GM12878 (cell line): ENCODE data around the gene STT3B.
"Not testable (repeated sequence)": the region's sequence is repeated elsewhere in the genome, so short reads cannot be mapped to it uniquely, and the experiment has no call there.

Source experiments
- ESRRA ChIP-seq: IDR thresholded peaks from 2 replicates; pipeline ENCODE4 v1.6.1; 2012; ENCODE audit warnings: mild to moderate bottlenecking, low read length, improper control_type of control experiment
- RBBP5 ChIP-seq: fragments of 200-600 bp; sonication (generic); conservative IDR thresholded peaks from 2 replicates; pipeline ENCODE4 v1.6.1; 2016
- TCF7 ChIP-seq: IDR thresholded peaks from 2 replicates; pipeline ENCODE4 v1.6.1; 2014; ENCODE audit warnings: antibody characterized with exemption, borderline replicate concordance

DNA sequence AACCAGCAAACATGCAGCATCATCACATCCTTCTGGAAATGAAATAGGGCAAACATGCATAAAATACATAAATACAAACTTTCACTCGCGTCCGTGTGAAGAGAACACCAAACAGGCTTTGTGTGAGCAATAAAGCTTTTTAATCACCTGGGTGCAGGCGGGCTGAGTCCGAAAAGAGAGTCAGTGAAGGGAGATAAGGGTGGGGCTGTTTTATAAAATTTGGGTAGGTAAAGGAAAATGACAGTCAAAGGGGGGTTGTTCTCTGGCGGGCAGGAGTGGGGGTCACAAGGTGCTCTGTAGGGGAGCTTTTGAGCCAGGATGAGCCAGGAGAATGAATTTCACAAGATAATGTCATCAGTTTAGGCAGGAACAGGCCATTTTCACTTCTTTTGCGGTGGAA is 26.2 kb upstream of the STT3B start:
- TF ChIP-seq RBBP5, ESRRA, TCF7: not testable (repeated sequence)
